IMR-90 (cell line): ENCODE data around the gene VKORC1L1. TPM values are rescaled to one million over a fixed set of nuclear protein-coding genes. Genes with fewer than 3 reads are reported as not detected.

Experiments
- ATAC-seq: fragments of 200-7000 bp; cut with Tn5 transposase; 2 replicates; pipeline ENCODE4 v1.9.1; 2020; ENCODE audit warnings: low read depth, mild to moderate bottlenecking, moderate library complexity
- BruUV-seq: library from RNA; stranded (reverse); fragments of 400-500 nt; replicated peaks from 2 replicates; lab custom pipeline; 2021; lab: Mats Ljungman, UMichigan
- CTCF ChIA-PET: fragments of 300-600 bp; formaldehyde crosslinking; extraction: SDS; loops from one replicate; lab custom pipeline; 2021; ENCODE audit warnings: antibody characterized with exemption; lab: Yijun Ruan, JAX
- POLR2A ChIA-PET: fragments of 300-600 bp; sonication (Branson Sonifier 250); formaldehyde crosslinking; loops from one replicate; lab custom pipeline; 2022; ENCODE audit warnings: antibody characterized with exemption; ENCODE audit not compliant: unreplicated experiment; lab: Charles Lee
- DNase-seq: peaks from one replicate; pipeline ENCODE4 v3.0.0; 2013
- H2AFZ ChIP-seq: replicated peaks from 2 replicates; pipeline ENCODE3; 2013; ENCODE audit warnings: low read length, mild to moderate bottlenecking; ENCODE audit not compliant: poor library complexity
- H2AK5ac ChIP-seq: 2 replicates; pipeline ENCODE4 v1.6.1; 2013; ENCODE audit warnings: low read depth, low read length, inconsistent platforms
- H2AK9ac ChIP-seq: replicated peaks from 2 replicates; pipeline ENCODE3; 2013; ENCODE audit warnings: mild to moderate bottlenecking, low read depth, low read length, moderate library complexity; ENCODE audit not compliant: poor library complexity
- H2BK120ac ChIP-seq: 2 replicates; pipeline ENCODE4 v1.6.1; 2013; ENCODE audit warnings: low read depth, low read length, inconsistent platforms
- H2BK15ac ChIP-seq: 3 replicates; pipeline ENCODE4 v1.6.1; 2013; ENCODE audit warnings: low read depth, low read length, inconsistent platforms
- H2BK20ac ChIP-seq: 2 replicates; pipeline ENCODE4 v1.6.1; 2013; ENCODE audit warnings: low read depth, mild to moderate bottlenecking, inconsistent platforms, low read length, moderate library complexity
- H2BK5ac ChIP-seq: 2 replicates; pipeline ENCODE4 v1.6.1; 2013; ENCODE audit warnings: mild to moderate bottlenecking, low read depth, low read length, inconsistent platforms; ENCODE audit not compliant: poor library complexity, severe bottlenecking
- H3K14ac ChIP-seq: replicated peaks from 2 replicates; pipeline ENCODE4 v1.6.1; 2013; ENCODE audit warnings: low read depth, low read length, inconsistent platforms
- H3K18ac ChIP-seq: 2 replicates; pipeline ENCODE4 v1.6.1; 2013; ENCODE audit warnings: low read depth, low read length, control low read depth
- H3K23ac ChIP-seq: 2 replicates; pipeline ENCODE4 v1.6.1; 2013; ENCODE audit warnings: low read depth, low read length, inconsistent platforms
- H3K27ac ChIP-seq: 2 replicates; pipeline ENCODE4 v1.5.1; 2013; ENCODE audit warnings: mild to moderate bottlenecking, control low read depth, low read length; ENCODE audit not compliant: insufficient read depth
- H3K27me3 ChIP-seq: 2 replicates; pipeline ENCODE4 v1.6.1; 2013; ENCODE audit warnings: low read length; ENCODE audit not compliant: control insufficient read depth, insufficient read depth
- H3K36me3 ChIP-seq: 2 replicates; pipeline ENCODE4 v1.6.1; 2013; ENCODE audit warnings: low read length, mixed read lengths; ENCODE audit not compliant: control insufficient read depth, insufficient read depth
- H3K4ac ChIP-seq: 2 replicates; pipeline ENCODE4 v1.6.1; 2013; ENCODE audit warnings: low read depth, low read length, inconsistent platforms
- H3K4me1 ChIP-seq: 2 replicates; pipeline ENCODE4 v1.6.1; 2013; ENCODE audit warnings: low read length, mixed read lengths; ENCODE audit not compliant: control insufficient read depth, insufficient read depth
- H3K4me2 ChIP-seq: 2 replicates; pipeline ENCODE4 v1.6.1; 2013; ENCODE audit warnings: low read depth, mild to moderate bottlenecking, control low read depth, low read length, moderate library complexity
- H3K4me3 ChIP-seq: 2 replicates; pipeline ENCODE4 v1.5.1; 2013; ENCODE audit warnings: low read depth, mild to moderate bottlenecking, control low read depth, low read length, moderate library complexity; ENCODE audit not compliant: insufficient read depth
- H3K56ac ChIP-seq: 2 replicates; pipeline ENCODE4 v1.6.1; 2013; ENCODE audit warnings: low read length, inconsistent platforms; ENCODE audit not compliant: insufficient read depth; ENCODE audit errors: extremely low read depth
- H3K79me1 ChIP-seq, 2 experiments: 2 replicates each; pipeline ENCODE4 v1.6.1; 2013; ENCODE audit warnings: low read length in 2 of 2, inconsistent platforms in 1 of 2, low read depth in 1 of 2
- H3K9ac ChIP-seq: 2 replicates; pipeline ENCODE4 v1.6.1; 2013; ENCODE audit warnings: low read depth, low read length, control low read depth
- H3K9me1 ChIP-seq: 2 replicates; pipeline ENCODE4 v1.6.1; 2013; ENCODE audit warnings: low read length, inconsistent platforms; ENCODE audit not compliant: insufficient read depth
- H3K9me3 ChIP-seq: 2 replicates; pipeline ENCODE4 v1.6.1; 2013; ENCODE audit warnings: low read length; ENCODE audit not compliant: control insufficient read depth, insufficient read depth
- H4K20me1 ChIP-seq: 2 replicates; pipeline ENCODE4 v1.6.1; 2013; ENCODE audit warnings: low read length, inconsistent platforms; ENCODE audit not compliant: insufficient read depth
- H4K5ac ChIP-seq: 2 replicates; pipeline ENCODE4 v1.6.1; 2013; ENCODE audit warnings: mild to moderate bottlenecking, low read depth, low read length, control low read depth
- H4K8ac ChIP-seq, 2 experiments: 2 replicates each; pipeline ENCODE4 v1.6.1; 2013; ENCODE audit warnings: low read depth in 2 of 2, low read length in 2 of 2, control low read depth in 1 of 2, inconsistent platforms in 1 of 2
- H4K91ac ChIP-seq: 2 replicates; pipeline ENCODE4 v1.6.1; 2013; ENCODE audit warnings: low read depth, low read length, inconsistent platforms; ENCODE audit not compliant: insufficient read depth
- MAFK ChIP-seq: IDR thresholded peaks from 2 replicates; pipeline ENCODE4 v1.6.1; 2012; ENCODE audit warnings: low read depth, low read length, improper control_type of control experiment
- SMC3 ChIP-seq: fragments of 150-350 bp; IDR thresholded peaks from 2 replicates; pipeline ENCODE4 v1.6.1; 2016; ENCODE audit warnings: low read depth, mild to moderate bottlenecking, antibody characterized with exemption, low read length, moderate library complexity
- WGBS, 2 experiments: methylation state at CpG; one replicate each; pipeline versions ENCODE4 v1.1.5 to v1.1.7; 2013; ENCODE audit warnings: missing lambda C conversion rate in 2 of 2; ENCODE audit not compliant: insufficient read length in 1 of 2; ENCODE audit errors: extremely low coverage in 2 of 2; 5-methylcytosine and 5-hydroxymethylcytosine counted together
- dilution Hi-C: fragments of 300-500 bp; cut with HindIII; formaldehyde crosslinking; loops from one replicate; pipeline ENCODE4 v1.14.3; 2018; ENCODE audit warnings: low sequenced_read_pairs; ENCODE audit not compliant: unreplicated experiment
- in situ Hi-C: fragments of 300-500 bp; cut with MboI; formaldehyde crosslinking; loops from 3 replicates; pipeline ENCODE4 v1.14.3; 2019; ENCODE audit warnings: low sequenced_read_pairs, inconsistent platforms, mixed read lengths
- intact Hi-C: fragments of 100-400 bp; cut with micrococcal nuclease; formaldehyde crosslinking; loops from 2 replicates; pipeline ENCODE4 v1.10.0; 2022
- polyA plus RNA-seq, 3 experiments: library from polyadenylated mRNA; depleted of rRNA; stranded (reverse); fragments of >200 nt; gene quantifications; 2 replicates each; pipeline ENCODE4 v1.2.3, GENCODE V29; 2012; ENCODE audit warnings: low replicate concordance in 1 of 3
- total RNA-seq: library from RNA; depleted of rRNA; stranded (reverse); fragments of >200 nt; gene quantifications from 2 replicates; pipeline ENCODE4 v1.2.3, GENCODE V29; 2012

The VKORC1L1 gene
- total and polyA plus RNA-seq, 2 of the 4 experiments (the other 2 are of a cell fraction) = 12.5 to 14.5 TPM

- WGBS, 2 experiments = no CpG with 5 or more reads among the region's 4 CpGs
- Histone ChIP-seq H2AK5ac (no peak overlapping the region), H3K79me1 (peaks cover 15 to 17% of the 10 kb centered on the region in 2 experiments), H3K4me2 (no peak overlapping the region), H2AK9ac (no peak overlapping the region), H3K4me3 (no peak overlapping the region), H4K20me1 (no peaks in the 10 kb centered on the region; the same call in 1 of the 2 replicates), H4K5ac (no peak overlapping the region), H3K14ac (no peak overlapping the region), H3K4ac (no peak overlapping the region), H3K23ac (no peak overlapping the region), H3K18ac (no peak overlapping the region), H2BK20ac (no peak overlapping the region), H3K9ac (no peak overlapping the region), H2AFZ (no peak overlapping the region), H2BK120ac (no peak overlapping the region), H3K27me3 (no peaks in the 10 kb centered on the region), H2BK5ac (no peak overlapping the region), H3K9me1 (peaks cover 3% of the 10 kb centered on the region; the same call in 1 of the 2 replicates), H3K4me1 (no peaks in the 10 kb centered on the region), H4K8ac (no peak overlapping the region), H4K91ac (no peak overlapping the region), H3K56ac (no peak overlapping the region), H2BK15ac (no peak overlapping the region), H3K27ac (no peak overlapping the region), H3K36me3 (peaks cover 23% of the 10 kb centered on the region), H3K9me3 (no peaks in the 10 kb centered on the region)
- DNase-seq (no peak), ATAC-seq (no peak)
- ChIA-PET POLR2A (no interaction called here), CTCF (no interaction called here)
- in situ Hi-C loops = loop anchor here (25.0 kb wide), 1 partner anchor 218 kb away; no protein-coding TSS in a partner anchor
- dilution Hi-C loops = no loop called here
- intact Hi-C loops = no loop called here
- no TSS peak for BruUV-seq
- TF ChIP-seq SMC3 (no peak), MAFK (peak; percentile 42; the same call in 1 of the 2 replicates)
Measured at GRCh38 chr7:65955718-65956117, 82.8 kb downstream of the VKORC1L1 start.
